Left lung (tissue), 10 donors: ENCODE measurements around the gene NID2. TPM values are rescaled to one million over a fixed set of nuclear protein-coding genes. Genes with fewer than 3 reads are reported as not detected.
A peak's percentile ranks its signal among the peaks of the same experiment; 100 is the strongest.

Experiments
- ATAC-seq: fragments of 200-7000 bp; cut with Tn5 transposase; one replicate; pipeline ENCODE4 v1.9.1; 2020; ENCODE audit warnings: moderate library complexity
- DNase-seq, 4 donors: peaks; one replicate each; pipeline ENCODE4 v3.0.0-alpha.2; 2013 to 2020
- H3K27ac ChIP-seq, 2 donors: fragments of 200-600 bp; sonication (generic) in 1 of 2; one replicate each; pipeline versions ENCODE4 v1.5.0 to v1.8.0; 2020 to 2021
- H3K27me3 ChIP-seq, 2 donors: fragments of 200-600 bp; sonication (generic) in 1 of 2; one replicate each; pipeline versions ENCODE4 v1.5.0 to v1.8.0; 2020 to 2021
- H3K36me3 ChIP-seq, 2 donors: fragments of 200-600 bp; sonication (generic) in 1 of 2; one replicate each; pipeline versions ENCODE4 v1.5.0 to v1.8.0; 2020 to 2021
- H3K4me1 ChIP-seq, 2 donors: fragments of 200-600 bp; one replicate each; pipeline ENCODE4 v1.8.0; 2021
- H3K4me3 ChIP-seq, 2 donors: fragments of 200-600 bp; sonication (generic) in 1 of 2; one replicate each; pipeline versions ENCODE4 v1.5.0 to v1.8.0; 2020 to 2021; ENCODE audit warnings: mild to moderate bottlenecking in 1 of 2
- H3K9me3 ChIP-seq, 2 donors: fragments of 200-600 bp; sonication (generic) in 1 of 2; one replicate each; pipeline versions ENCODE4 v1.5.0 to v1.8.0; 2020 to 2021
- intact Hi-C, 2 donors: fragments of 100-400 bp; cut with DNase I; formaldehyde crosslinking; loops; one replicate each; pipeline versions ENCODE4 v1.11.2 to v1.14.2; 2022
- polyA plus RNA-seq, 6 donors: library from polyadenylated mRNA; unstranded; fragments of 120-200 nt; gene quantifications; one replicate each; pipeline ENCODE4 v1.2.1, GENCODE V29; 2013; ENCODE audit not compliant: insufficient read length in 6 of 6
- total RNA-seq, 2 donors: library from RNA; stranded (reverse); fragmentation: NEBNext Ultra II Directional; extraction: Animal tissue kit (Norgen Biotek cat#: 25700); gene quantifications; one replicate each; pipeline ENCODE4 v1.2.1, GENCODE V29; 2021
- TF ChIP-seq, protein P1 (sequence below), 2 donors: fragments of 200-600 bp; sonication (generic) in 1 of 2; IDR thresholded peaks; one replicate each; pipeline versions ENCODE4 v1.5.0 to v1.8.0; 2021; ENCODE audit warnings: antibody characterized with exemption in 2 of 2
- donor health status: DM: no; HTN: yes; CAD: no.
- donor health status: DM: no; HTN: no; CAD: no.

NID2 gene
- total and polyA plus RNA-seq, 8 donors, result 25.0 to 593 (median 235) TPM

DNA sequence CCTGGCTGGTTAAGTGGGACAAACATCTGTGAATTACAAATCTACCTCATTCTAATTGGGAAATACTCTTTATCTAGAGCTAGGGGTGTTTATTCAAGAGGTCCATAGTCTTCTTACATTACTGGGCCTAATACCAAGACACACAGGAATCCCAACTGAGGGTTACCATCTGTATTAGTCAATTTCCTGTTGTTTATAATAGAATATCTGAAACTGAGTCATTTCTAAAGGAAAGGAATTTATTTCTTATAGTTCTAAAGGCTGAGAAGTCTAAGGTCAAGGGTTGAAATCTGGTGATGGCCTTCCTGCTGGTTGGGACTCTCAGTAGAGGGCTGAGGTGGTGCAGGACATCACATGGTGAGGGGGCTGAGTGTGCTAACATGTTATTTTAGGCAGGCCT, 43.5 kb downstream of the NID2 start:
- Histone ChIP-seq H3K36me3 (no peaks in the 10 kb centered on the region), H3K4me1 (peaks cover 2 to 8% of the 10 kb centered on the region in 2 donors), H3K4me3 (no peak overlapping the region), H3K9me3 (no peaks in the 10 kb centered on the region), H3K27ac (no peak overlapping the region), H3K27me3 (no peaks in the 10 kb centered on the region)
- DNase-seq (no peak), ATAC-seq (peak; percentile 21)
- intact Hi-C loops, result no loop called here
- TF ChIP-seq, protein P1, sequence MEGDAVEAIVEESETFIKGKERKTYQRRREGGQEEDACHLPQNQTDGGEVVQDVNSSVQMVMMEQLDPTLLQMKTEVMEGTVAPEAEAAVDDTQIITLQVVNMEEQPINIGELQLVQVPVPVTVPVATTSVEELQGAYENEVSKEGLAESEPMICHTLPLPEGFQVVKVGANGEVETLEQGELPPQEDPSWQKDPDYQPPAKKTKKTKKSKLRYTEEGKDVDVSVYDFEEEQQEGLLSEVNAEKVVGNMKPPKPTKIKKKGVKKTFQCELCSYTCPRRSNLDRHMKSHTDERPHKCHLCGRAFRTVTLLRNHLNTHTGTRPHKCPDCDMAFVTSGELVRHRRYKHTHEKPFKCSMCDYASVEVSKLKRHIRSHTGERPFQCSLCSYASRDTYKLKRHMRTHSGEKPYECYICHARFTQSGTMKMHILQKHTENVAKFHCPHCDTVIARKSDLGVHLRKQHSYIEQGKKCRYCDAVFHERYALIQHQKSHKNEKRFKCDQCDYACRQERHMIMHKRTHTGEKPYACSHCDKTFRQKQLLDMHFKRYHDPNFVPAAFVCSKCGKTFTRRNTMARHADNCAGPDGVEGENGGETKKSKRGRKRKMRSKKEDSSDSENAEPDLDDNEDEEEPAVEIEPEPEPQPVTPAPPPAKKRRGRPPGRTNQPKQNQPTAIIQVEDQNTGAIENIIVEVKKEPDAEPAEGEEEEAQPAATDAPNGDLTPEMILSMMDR (IDR thresholded peaks at IDR 0.05), result no peak

DNA sequence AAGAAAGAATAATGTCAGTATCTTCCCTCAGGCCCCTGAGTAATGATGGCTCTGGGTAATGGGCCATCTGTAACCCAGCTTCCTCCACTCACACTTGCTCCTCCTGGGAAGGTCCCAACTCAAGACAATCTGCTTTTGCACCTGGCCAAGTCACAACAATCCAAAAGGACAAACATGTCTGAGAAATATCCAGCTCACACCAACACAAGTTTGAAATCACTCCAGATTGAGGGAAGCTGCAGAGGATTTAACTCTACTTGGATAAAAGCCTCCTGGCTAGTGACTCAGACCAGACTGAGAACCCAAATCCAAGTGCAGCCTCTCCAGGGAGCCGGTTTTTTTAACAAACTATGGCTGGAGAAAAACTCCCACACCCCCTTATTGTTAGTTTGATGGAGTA, 45.3 kb downstream of the NID2 start:
- Histone ChIP-seq H3K27me3 (no peaks in the 10 kb centered on the region), H3K4me3 (no peak overlapping the region), H3K9me3 (no peaks in the 10 kb centered on the region), H3K36me3 (no peaks in the 10 kb centered on the region), H3K4me1 (peaks cover 0 to 15% of the 10 kb centered on the region in 2 donors), H3K27ac (no peak overlapping the region)
- TF ChIP-seq, protein P1 (IDR thresholded peaks at IDR 0.05), result no peak
- intact Hi-C loops, result no loop called here
- DNase-seq (no peak), ATAC-seq (peak; percentile 26)

DNA sequence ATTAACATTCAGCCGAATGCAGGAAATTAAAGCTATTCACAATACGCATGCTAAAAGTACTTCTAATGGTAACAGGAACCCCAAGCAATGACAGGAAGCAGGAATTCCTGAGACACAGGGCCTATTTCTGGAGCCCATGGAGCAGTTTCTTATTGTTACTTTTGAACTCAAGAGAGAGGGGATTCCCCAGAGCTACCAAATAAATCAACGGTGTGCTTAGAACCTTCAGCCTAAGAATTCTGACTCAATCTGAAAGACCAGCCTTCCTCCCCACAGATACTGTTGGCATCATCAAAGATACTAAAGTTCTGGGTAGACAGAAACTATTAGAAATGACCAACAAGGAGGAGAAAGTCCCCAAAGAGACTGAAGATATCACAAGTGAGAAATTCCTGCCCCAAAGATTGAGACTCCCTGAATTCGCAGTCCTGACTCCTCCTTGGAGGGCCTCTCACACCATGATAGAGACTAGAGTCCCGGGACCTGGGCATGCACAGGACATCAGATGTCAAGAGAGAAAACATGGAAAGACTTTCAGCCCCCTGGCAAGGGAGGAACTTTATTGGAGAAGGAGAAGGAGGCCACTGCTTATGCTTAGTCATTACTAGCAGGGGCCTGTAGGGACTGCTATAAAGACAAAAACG, 46.8 kb downstream of the NID2 start:
- no peak overlapping the region for H3K27ac ChIP-seq
- intact Hi-C loops, result no loop called here
- no peak overlapping the region for H3K4me3 ChIP-seq

DNA sequence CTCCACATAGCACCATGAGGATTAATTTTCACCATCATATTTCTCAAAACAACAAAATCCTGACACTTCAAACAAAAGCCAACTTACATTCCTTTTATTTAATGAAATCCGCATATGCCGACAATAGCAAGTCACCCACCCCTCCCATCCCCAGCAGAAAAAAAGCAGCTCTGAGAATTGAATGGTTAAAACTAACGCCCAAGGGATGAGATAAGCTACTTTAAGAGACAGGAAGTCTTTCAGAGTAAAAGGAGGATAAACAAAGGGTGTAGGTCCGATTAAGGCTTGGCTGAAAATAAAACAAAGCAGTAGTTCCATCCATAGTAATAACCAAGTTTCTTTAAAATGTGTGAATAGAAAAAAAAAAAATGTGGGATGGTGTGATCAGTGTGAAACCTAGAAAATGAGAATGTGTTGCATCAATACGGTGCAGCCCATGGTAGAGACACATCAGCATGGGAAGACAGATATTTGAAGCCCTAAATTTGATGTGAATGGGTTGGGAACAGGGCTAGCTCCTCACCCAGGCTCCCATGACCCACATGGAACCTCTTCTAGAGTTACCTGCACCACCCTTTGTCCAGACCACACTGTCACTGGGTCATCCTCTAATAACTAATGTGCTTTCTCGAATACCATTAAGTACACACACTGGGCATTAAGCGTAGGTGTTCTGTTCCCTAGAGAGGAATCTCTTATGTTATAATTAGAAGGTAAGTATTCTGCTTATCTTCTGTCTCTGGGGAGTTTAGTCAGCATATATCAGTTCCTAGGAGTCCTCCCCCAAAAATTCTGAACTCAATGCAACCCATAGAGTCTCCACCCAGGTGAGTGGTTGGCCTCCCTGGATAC, 47.8 kb downstream of the NID2 start:
- intact Hi-C loops, result no loop called here
- TF ChIP-seq, protein P1 (IDR thresholded peaks at IDR 0.05), result no peak
- no peak overlapping the region for H3K27ac ChIP-seq

More for the DNA sequence above, 46.8 kb downstream of the NID2 start:
- no peaks in the 10 kb centered on the region for H3K36me3 ChIP-seq
- TF ChIP-seq, protein P1 (IDR thresholded peaks at IDR 0.05), result no peak
- H3K27me3 ChIP-seq, result no peaks in the 10 kb centered on the region
- H3K9me3 ChIP-seq, result no peaks in the 10 kb centered on the region
- H3K4me1 ChIP-seq, result peaks cover 0 to 15% of the 10 kb centered on the region in 2 donors
- ATAC-seq (no peak), DNase-seq (no peak)

DNA sequence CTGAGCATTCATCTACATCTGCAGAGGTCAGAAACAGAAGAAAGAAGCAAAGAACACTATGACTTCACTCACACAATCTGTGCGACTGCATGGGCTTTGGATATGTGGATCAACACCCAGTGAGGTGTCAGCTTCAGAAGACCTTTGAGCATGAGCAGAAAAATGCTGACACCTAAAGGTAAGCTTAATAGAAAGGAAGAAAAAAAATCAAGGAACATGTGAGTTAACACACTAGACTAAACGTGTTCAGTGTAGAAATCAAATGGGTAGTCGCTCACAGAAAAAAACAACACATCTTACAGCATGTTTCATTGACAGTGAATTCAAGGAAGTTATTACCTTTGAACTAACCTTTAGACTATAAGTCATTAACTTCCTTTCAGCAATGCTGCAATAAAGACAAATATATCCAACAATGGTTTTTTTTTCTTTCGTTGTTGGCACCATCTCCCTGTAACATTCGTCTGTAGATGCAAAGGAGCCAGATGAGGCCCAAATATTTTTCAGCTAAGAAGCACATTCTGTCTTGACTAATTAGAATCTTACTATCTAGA, 48.6 kb downstream of the NID2 start:
- Histone ChIP-seq H3K36me3 (no peaks in the 10 kb centered on the region), H3K4me1 (peaks cover 0 to 15% of the 10 kb centered on the region in 2 donors), H3K9me3 (no peaks in the 10 kb centered on the region), H3K27ac (no peak overlapping the region), H3K4me3 (no peak overlapping the region), H3K27me3 (no peaks in the 10 kb centered on the region)
- TF ChIP-seq, protein P1 (IDR thresholded peaks at IDR 0.05), result no peak
- DNase-seq (no peak), ATAC-seq (no peak)
- intact Hi-C loops, result no loop called here

More for the DNA sequence above, 47.8 kb downstream of the NID2 start:
- DNase-seq (no peak), ATAC-seq (no peak)
- H3K9me3 ChIP-seq, result no peaks in the 10 kb centered on the region
- no peaks in the 10 kb centered on the region for H3K27me3 ChIP-seq
- peaks cover 0 to 15% of the 10 kb centered on the region in 2 donors for H3K4me1 ChIP-seq
- H3K4me3 ChIP-seq, result no peak overlapping the region
- H3K36me3 ChIP-seq, result no peaks in the 10 kb centered on the region
